PC-3 (cell line): ENCODE results near the gene TIGD2.

Source experiments
- CTCF ChIP-seq: fragments of 300-600 bp; sonication (generic); conservative IDR thresholded peaks from 2 replicates; pipeline ENCODE4 v1.5.1; 2017; ENCODE audit warnings: antibody characterized with exemption, low read depth, mild to moderate bottlenecking, low read length
- EZH2 ChIP-seq: fragments of 300-600 bp; sonication (generic); IDR thresholded peaks from one replicate; pipeline ENCODE4 v1.6.1; 2017; ENCODE audit warnings: antibody characterized with exemption, mild to moderate bottlenecking, low read length; ENCODE audit not compliant: unreplicated experiment
- EZH2phosphoT487 ChIP-seq: fragments of 300-600 bp; sonication (generic); IDR thresholded peaks from 2 replicates; pipeline ENCODE4 v1.6.1; 2018; ENCODE audit warnings: mild to moderate bottlenecking, antibody characterized with exemption, low read length, borderline replicate concordance

GRCh38 chr4:89110986-89111832, at the start of gene TIGD2:
- peak; percentile 62 for TF ChIP-seq CTCF
- TF ChIP-seq EZH2phosphoT487: no peak
- TF ChIP-seq EZH2: no peak
